GM18861 (cell line): Measurements from ENCODE around the gene LIG1.

ENCODE experiments used
- ATAC-seq: cut with Tn5 transposase; IDR thresholded peaks from one replicate; pipeline ENCODE4 v1.9.1; 2021; ENCODE audit not compliant: unreplicated experiment

The LIG1 gene

GRCh38 chr19:48182434-48182833 is 12.3 kb upstream of the LIG1 start:
- ATAC-seq: no peak

GRCh38 chr19:48181505-48181904 is 11.4 kb upstream of the LIG1 start:
- no peak for ATAC-seq

GRCh38 chr19:48176226-48176625 is 6.1 kb upstream of the LIG1 start:
- no peak for ATAC-seq

GRCh38 chr19:48175578-48175977 is 5.4 kb upstream of the LIG1 start:
- no peak for ATAC-seq

- ATAC-seq: no peak
Observed at GRCh38 chr19:48174445-48175030, 4.4 kb upstream of the LIG1 start.

GRCh38 chr19:48171710-48172109 is 1.6 kb upstream of the LIG1 start:
- no peak for ATAC-seq

- no peak for ATAC-seq
Observed at GRCh38 chr19:48170817-48171347, 738 bp upstream of the LIG1 start.

GRCh38 chr19:48169578-48169938 is 586 bp downstream of the LIG1 start:
- ATAC-seq: no peak

- no peak for ATAC-seq
Observed at GRCh38 chr19:48168689-48169088, 1.5 kb downstream of the LIG1 start.

- no peak for ATAC-seq
Observed at GRCh38 chr19:48158210-48158790, 11.8 kb downstream of the LIG1 start.

GRCh38 chr19:48154003-48154402 is 16.1 kb downstream of the LIG1 start:
- no peak for ATAC-seq

- ATAC-seq: no peak
Observed at GRCh38 chr19:48152551-48152950, 17.6 kb downstream of the LIG1 start.

- ATAC-seq: no peak
Observed at GRCh38 chr19:48149430-48149829, 20.7 kb downstream of the LIG1 start.

GRCh38 chr19:48148576-48148975 is 21.6 kb downstream of the LIG1 start:
- ATAC-seq: no peak

GRCh38 chr19:48147597-48148175 is 22.5 kb downstream of the LIG1 start:
- ATAC-seq: no peak

- no peak for ATAC-seq
Observed at GRCh38 chr19:48139053-48139452, 31.1 kb downstream of the LIG1 start.

- ATAC-seq: no peak
Observed at GRCh38 chr19:48137411-48137810, 32.7 kb downstream of the LIG1 start.

GRCh38 chr19:48136547-48136946 is 33.6 kb downstream of the LIG1 start:
- no peak for ATAC-seq

- ATAC-seq: no peak
Observed at GRCh38 chr19:48135411-48135810, 34.7 kb downstream of the LIG1 start.

GRCh38 chr19:48133094-48133493 is 37.0 kb downstream of the LIG1 start:
- ATAC-seq: no peak

- no peak for ATAC-seq
Observed at GRCh38 chr19:48127561-48127960, 42.6 kb downstream of the LIG1 start.

- no peak for ATAC-seq
Observed at GRCh38 chr19:48123907-48124651, 46.1 kb downstream of the LIG1 start.
